ENCODE data around the gene WWOX.

WWOX gene

DNA sequence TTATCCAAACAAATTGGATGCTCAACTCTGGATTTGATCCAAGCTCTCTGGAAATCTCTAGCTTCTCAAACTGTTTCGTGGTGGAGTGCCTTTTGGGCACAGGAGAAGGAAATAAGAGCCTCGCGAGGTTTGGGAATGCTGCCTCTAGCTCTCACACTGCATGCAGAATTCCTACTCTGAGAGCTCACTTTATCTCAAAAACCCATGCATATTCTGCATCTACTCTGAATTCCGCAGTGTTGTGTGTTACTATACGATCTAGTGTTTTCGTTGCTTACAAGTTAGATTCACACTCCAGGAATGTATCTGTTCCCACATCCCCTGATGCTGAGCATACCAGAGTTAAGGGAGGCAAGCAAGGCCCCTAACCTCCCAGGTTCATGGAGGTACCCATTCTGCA, 462.7 kb downstream of the WWOX start:
- Histone ChIP-seq H3F3A (ENCODE audit: insufficient read depth, low read length) (no peaks in the 10 kb centered on the region), H3K9ac (ENCODE audit: low read length) (no peak overlapping the region), H3K27ac (ENCODE audit: low read length) (no peak overlapping the region), H3K79me2 (ENCODE audit: low read length) (no peaks in the 10 kb centered on the region), H3K9me3 (replicated peaks; ENCODE audit: insufficient read depth, low read length) (no peaks in the 10 kb centered on the region), H3K36me3 (replicated peaks; ENCODE audit: insufficient read depth, low read length) (no peaks in the 10 kb centered on the region), H2AFZ (ENCODE audit: low read length) (no peak overlapping the region), H3K4me2 (ENCODE audit: low read depth, low read length) (no peak overlapping the region), H3K4me1 (ENCODE audit: low read length) (peaks cover 8% of the 10 kb centered on the region; the same call in 1 of the 2 replicates), H3K4me3 (ENCODE audit: low read length) (no peak overlapping the region), H3K27me3 (replicated peaks; ENCODE audit: insufficient read depth, low read length) (no peaks in the 10 kb centered on the region), H3K9me2 (replicated peaks; ENCODE audit: insufficient read depth, low read length) (no peaks in the 10 kb centered on the region), H4K20me1 (ENCODE audit: insufficient read depth, low read length) (no peaks in the 10 kb centered on the region)
- DNase-seq, result no peak
- no peak for TF ChIP-seq EZH2 (optimal IDR thresholded peaks at IDR 0.05; ENCODE audit: low read depth, low read length)
- TF ChIP-seq, protein P1, sequence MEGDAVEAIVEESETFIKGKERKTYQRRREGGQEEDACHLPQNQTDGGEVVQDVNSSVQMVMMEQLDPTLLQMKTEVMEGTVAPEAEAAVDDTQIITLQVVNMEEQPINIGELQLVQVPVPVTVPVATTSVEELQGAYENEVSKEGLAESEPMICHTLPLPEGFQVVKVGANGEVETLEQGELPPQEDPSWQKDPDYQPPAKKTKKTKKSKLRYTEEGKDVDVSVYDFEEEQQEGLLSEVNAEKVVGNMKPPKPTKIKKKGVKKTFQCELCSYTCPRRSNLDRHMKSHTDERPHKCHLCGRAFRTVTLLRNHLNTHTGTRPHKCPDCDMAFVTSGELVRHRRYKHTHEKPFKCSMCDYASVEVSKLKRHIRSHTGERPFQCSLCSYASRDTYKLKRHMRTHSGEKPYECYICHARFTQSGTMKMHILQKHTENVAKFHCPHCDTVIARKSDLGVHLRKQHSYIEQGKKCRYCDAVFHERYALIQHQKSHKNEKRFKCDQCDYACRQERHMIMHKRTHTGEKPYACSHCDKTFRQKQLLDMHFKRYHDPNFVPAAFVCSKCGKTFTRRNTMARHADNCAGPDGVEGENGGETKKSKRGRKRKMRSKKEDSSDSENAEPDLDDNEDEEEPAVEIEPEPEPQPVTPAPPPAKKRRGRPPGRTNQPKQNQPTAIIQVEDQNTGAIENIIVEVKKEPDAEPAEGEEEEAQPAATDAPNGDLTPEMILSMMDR (IDR thresholded peaks at IDR 0.05; ENCODE audit: low read length), result no peak
- no peak for TF ChIP-seq EZH2phosphoT487 (IDR thresholded peaks at IDR 0.05; ENCODE audit: low read length)

DNA sequence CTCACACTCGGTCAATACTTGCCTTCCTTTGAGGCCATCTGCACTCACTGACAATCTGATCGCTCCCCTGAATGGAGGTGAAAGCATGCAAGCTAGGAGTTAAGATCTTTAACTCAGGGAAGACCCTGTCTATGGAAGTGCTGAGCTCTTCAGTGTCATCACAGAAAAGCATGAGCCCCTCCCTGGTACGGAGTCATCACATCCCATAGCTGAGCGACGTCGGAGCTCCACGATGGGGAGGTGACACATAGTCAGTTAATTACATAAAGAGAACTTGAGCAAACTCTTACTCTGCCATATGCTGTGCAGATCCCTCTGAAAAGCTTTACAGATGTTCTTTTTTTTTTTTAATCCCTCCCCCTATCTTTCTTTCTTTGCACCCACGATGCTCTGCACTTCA, 463.2 kb downstream of the WWOX start:
- DNase-seq, result no peak
- Histone ChIP-seq H3K36me3 (replicated peaks; ENCODE audit: insufficient read depth, low read length) (no peaks in the 10 kb centered on the region), H3K27ac (ENCODE audit: low read length) (no peak overlapping the region), H3K79me2 (ENCODE audit: low read length) (no peaks in the 10 kb centered on the region), H3K9me2 (replicated peaks; ENCODE audit: insufficient read depth, low read length) (no peaks in the 10 kb centered on the region), H4K20me1 (ENCODE audit: insufficient read depth, low read length) (no peaks in the 10 kb centered on the region), H3K9ac (ENCODE audit: low read length) (no peak overlapping the region), H3K4me2 (ENCODE audit: low read depth, low read length) (no peak overlapping the region), H3K4me3 (ENCODE audit: low read length) (no peak overlapping the region), H3K27me3 (replicated peaks; ENCODE audit: insufficient read depth, low read length) (no peaks in the 10 kb centered on the region), H3K9me3 (replicated peaks; ENCODE audit: insufficient read depth, low read length) (no peaks in the 10 kb centered on the region), H3K4me1 (ENCODE audit: low read length) (peaks cover 8% of the 10 kb centered on the region; the same call in 1 of the 2 replicates), H2AFZ (ENCODE audit: low read length) (no peak overlapping the region), H3F3A (ENCODE audit: insufficient read depth, low read length) (no peaks in the 10 kb centered on the region)
- TF ChIP-seq EZH2phosphoT487 (IDR thresholded peaks at IDR 0.05; ENCODE audit: low read length) (no peak), EZH2 (optimal IDR thresholded peaks at IDR 0.05; ENCODE audit: low read depth, low read length) (no peak)
- TF ChIP-seq, protein P1 (IDR thresholded peaks at IDR 0.05; ENCODE audit: low read length), result no peak

DNA sequence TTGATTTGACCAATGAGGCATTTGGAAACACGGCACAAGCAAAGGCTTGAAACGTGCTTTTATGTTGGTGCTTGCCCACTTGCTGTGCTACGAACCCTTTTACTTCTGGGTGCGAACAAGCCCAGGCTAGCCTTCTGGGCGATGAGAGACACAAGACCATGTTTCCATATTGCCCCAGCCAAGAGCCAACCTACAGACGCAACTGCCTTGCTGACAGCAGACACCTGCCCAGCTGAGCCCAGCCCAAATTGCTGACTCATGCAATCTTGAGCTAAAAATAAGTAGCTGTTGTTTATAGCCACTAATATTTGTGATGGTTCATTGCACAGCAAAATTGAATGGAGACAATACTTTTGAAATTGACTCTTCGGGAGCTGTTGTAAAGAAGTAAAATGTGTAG, 464.5 kb downstream of the WWOX start:
- TF ChIP-seq EZH2phosphoT487 (IDR thresholded peaks at IDR 0.05; ENCODE audit: low read length) (no peak), EZH2 (optimal IDR thresholded peaks at IDR 0.05; ENCODE audit: low read depth, low read length) (no peak)
- TF ChIP-seq, protein P1 (IDR thresholded peaks at IDR 0.05; ENCODE audit: low read length), result no peak
- Histone ChIP-seq H3K36me3 (replicated peaks; ENCODE audit: insufficient read depth, low read length) (no peaks in the 10 kb centered on the region), H3K27me3 (replicated peaks; ENCODE audit: insufficient read depth, low read length) (no peaks in the 10 kb centered on the region), H2AFZ (ENCODE audit: low read length) (no peak overlapping the region), H3K9me2 (replicated peaks; ENCODE audit: insufficient read depth, low read length) (no peaks in the 10 kb centered on the region), H3K27ac (ENCODE audit: low read length) (no peak overlapping the region), H3K4me2 (ENCODE audit: low read depth, low read length) (no peak overlapping the region), H3K4me1 (ENCODE audit: low read length) (peaks cover 8% of the 10 kb centered on the region; the same call in 1 of the 2 replicates), H3K9ac (ENCODE audit: low read length) (no peak overlapping the region), H3K4me3 (ENCODE audit: low read length) (no peak overlapping the region), H3F3A (ENCODE audit: insufficient read depth, low read length) (no peaks in the 10 kb centered on the region), H4K20me1 (ENCODE audit: insufficient read depth, low read length) (no peaks in the 10 kb centered on the region), H3K79me2 (ENCODE audit: low read length) (no peaks in the 10 kb centered on the region), H3K9me3 (replicated peaks; ENCODE audit: insufficient read depth, low read length) (no peaks in the 10 kb centered on the region)
- DNase-seq, result peak; percentile 31

Data from MM.1S (cell line).